Measurements from ENCODE around the gene ABCA1.
"Not testable (repeated sequence)": the region's sequence is repeated elsewhere in the genome, so short reads cannot be mapped to it uniquely, and the experiment has no call there.

ABCA1 gene

DNA sequence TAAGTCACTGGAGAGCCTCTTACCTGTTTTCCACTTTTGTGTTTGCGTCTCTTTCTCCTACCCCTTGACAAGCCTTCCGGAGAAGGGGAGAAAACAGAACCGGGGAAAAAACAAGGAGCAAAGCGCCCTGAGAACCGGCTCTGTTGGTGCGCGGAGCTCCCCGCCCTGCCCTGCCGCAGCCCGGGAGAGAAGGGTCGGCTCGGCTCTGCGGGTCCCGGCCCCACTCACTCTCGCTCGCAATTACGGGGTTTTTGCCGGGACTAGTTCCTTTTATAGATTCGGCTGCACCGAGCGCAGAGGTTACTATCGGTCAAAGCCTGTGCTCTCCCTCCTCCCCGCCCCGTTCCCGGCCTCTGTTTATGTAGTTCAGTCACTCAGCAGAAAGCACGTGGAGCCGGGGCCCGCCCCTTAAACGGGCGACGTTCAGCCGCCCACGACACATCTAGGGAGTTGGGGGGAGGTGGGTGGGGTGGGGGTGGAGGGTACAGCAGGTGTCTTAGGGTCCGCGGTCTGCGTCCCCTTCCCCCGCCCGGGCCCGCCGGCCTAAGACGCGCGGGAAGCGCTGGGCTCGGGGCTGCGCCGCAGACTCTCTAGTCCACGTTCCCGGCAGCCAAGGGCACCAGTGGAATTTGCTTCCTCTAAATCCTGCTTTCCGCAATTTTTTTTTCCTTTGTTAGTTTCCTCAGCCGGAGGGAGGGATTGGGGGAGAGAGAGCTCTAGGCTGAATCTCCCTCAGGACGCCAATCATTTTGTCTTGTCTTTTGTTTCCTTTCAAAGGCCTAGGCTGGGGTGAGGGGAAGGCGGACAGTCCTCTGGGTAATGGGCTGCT lies at the start of gene ABCA1:
Gene ABCA1 (minus strand): TSS at position 244 of the 829 bp plus-strand sequence. CDS start 24,476 bp downstream, outside the sequence.
- DNase-seq, result peak; percentile 91

GRCh38 chr9:104977580-104977979 lies 49.6 kb upstream of the ABCA1 start:
- no peak for DNase-seq

- no peak for DNase-seq
Observed at GRCh38 chr9:104977168-104977567, 49.2 kb upstream of the ABCA1 start.

GRCh38 chr9:104975966-104976595 lies 48.1 kb upstream of the ABCA1 start:
- not testable (repeated sequence) for DNase-seq

GRCh38 chr9:104974053-104974962 lies 46.4 kb upstream of the ABCA1 start:
- no peak for DNase-seq

DNA sequence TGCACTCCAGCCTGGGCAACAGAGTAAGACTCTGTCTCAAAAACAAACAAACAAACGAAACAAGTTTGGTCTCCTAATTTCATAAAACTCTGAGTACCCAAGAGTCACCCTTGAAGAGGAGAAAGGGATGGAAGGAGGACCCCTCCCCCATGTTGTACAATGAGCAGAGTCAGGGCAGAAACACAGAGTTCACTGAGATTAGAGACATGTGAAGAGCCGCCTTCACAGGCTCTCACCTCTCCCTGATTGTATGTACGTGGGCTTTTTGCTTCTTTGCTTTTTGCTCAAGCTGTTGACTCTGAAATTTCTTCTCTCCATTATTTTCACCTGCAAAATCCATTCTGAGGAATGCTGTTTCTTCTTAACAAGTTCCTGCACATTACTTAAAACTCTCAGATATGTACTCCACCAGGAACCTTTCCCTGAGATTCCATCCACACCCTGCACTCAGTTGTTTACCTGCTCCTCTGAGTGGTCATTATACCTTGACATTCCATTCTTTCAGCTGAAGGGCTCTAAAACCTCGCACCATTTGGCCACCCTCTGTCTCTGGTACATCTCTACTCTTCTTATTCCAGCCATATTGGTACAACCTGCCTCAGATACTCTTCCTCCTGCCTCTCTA lies 44.4 kb upstream of the ABCA1 start:
- DNase-seq, result no peak

DNA sequence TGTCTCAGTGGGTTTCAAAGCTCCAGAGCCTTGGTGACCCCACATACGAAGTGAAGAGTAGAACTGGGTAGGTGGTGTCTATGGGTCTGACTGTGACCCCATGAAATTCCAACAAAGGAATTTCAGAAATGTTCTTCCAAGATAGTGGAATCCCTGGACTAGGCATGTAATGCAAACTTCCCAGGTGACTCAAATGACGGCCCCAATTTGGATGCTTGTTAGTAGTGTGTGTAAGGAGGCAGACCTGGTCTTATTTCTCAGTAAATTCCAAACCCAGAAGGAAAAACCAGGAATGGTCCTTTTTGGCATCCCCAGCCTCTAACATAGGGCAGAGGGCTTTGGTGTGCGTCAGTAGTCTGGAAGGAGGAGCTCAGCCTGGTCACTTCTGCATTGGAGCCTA lies 43.6 kb upstream of the ABCA1 start:
- peak; percentile 80 for DNase-seq

GRCh38 chr9:104970271-104970987 lies 42.5 kb upstream of the ABCA1 start:
- no peak for DNase-seq

- peak; percentile 65 for DNase-seq
Observed at GRCh38 chr9:104969116-104969515, 41.2 kb upstream of the ABCA1 start.

- DNase-seq, result peak; percentile 92
Observed at GRCh38 chr9:104968025-104968982, 40.3 kb upstream of the ABCA1 start.

DNA sequence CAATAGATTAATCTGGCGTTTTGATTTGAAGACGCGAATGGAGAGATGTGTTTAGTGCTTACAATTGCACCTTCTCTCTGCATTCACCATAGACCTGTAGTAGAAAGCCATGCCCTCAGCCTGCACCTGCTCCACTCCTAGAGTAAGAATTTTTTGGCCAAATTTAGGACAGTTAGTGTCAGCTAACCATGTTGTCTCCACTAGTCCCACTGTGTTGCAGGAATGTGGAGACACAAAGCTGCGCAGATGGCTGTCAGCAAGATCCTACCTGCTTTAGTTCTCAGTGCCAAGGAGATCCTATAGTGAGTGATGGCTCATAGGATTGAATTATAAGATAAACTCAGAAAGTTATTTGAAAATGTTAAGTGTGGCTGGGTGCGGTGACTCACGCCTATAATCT lies 35.1 kb upstream of the ABCA1 start:
- DNase-seq, result no peak

- DNase-seq, result no peak
Observed at GRCh38 chr9:104961701-104962359, 33.9 kb upstream of the ABCA1 start.

DNA sequence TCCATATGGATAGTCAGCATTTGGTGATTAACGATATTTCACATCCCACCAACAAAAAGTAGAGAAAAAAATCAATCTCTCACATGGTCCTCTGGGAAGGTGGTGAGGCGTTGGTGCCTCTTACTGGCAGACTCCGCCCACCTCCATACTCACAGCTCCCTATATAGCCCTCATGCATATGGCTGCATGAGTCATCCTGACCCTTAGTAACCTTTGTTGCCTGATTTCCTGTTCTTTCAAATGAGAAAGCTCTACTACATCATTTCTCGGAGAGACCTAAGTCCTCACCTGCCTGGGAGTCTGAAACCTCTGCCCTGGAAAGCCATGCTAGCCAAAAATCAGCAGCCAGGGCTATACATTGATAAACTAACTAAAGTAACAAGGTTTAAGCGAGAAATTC lies 33.3 kb upstream of the ABCA1 start:
- DNase-seq, result peak; percentile 86

- DNase-seq, result no peak
Observed at GRCh38 chr9:104960662-104961061, 32.7 kb upstream of the ABCA1 start.

- DNase-seq, result no peak
Observed at GRCh38 chr9:104958751-104959150, 30.8 kb upstream of the ABCA1 start.

- DNase-seq, result not testable (repeated sequence)
Observed at GRCh38 chr9:104958006-104958405, 30.1 kb upstream of the ABCA1 start.

DNA sequence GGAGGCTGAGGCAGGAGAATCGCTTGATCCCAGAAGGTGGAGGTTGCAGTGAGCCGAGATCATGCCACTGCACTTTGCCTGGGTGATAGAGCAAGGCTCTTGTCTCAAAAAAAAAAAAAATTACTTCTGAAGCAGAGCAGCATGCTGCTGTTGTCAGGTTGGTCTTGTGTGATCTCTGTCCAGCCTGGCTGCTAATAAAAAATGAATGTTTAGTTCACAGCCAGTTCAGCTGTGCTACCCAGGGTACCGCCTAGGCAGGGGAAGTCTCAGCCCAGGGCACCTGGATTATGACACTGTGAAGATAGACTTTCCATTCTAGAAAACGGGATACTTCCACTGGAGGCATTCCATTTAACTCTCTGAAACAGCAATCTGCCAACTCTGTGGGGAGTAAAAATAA lies 23.5 kb upstream of the ABCA1 start:
- no peak for DNase-seq

DNA sequence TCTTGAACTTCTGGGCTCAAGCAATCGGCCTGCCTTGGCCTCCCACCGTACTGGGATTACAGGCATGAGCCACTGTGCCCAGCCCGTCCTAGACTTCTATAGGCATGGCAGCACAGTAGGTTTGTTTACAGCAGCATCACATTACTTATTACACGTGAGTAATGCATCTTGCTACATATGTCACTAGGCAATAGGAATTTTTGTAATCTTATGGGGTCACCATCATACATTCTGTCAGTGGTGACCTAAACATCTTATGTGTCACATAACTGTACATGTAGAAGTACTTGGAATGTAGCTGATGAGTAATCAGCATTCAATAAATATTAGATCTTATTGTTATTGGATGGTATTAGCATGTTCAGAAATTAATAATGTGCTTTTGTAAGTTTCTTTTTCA lies 22.9 kb upstream of the ABCA1 start:
- DNase-seq, result no peak

GRCh38 chr9:104948277-104948676 lies 20.3 kb upstream of the ABCA1 start:
- no peak for DNase-seq

GRCh38 chr9:104944871-104945270 lies 16.9 kb upstream of the ABCA1 start:
- DNase-seq, result no peak

Data from islet precursor cell (in vitro differentiated cells).